Measurements from ENCODE around the gene ABCF3.

Gene ABCF3

DNA sequence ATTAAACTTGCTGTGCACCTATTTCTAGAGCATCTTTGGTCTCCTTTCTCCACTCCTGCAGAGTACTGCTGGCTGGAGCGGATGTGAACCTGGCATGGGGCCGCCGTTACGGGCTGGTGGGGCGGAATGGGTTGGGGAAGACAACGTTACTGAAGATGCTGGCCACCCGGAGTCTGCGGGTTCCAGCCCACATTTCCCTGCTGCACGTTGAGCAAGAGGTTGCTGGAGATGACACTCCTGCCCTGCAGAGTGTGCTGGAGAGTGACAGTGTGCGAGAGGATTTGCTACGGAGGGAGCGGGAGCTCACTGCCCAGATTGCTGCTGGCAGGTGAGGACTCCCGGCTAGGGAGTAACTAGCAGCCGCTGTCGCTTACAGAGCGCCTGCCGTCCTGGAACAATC is 2.1 kb downstream of the ABCF3 start:
- Histone ChIP-seq H3K4me2 (ENCODE audit: insufficient read depth, low read length, poor library complexity, severe bottlenecking) (no peak overlapping the region), H3K4me3 (ENCODE audit: low read length in 2 of 2) (peak overlapping the region in 1 of 2 donors; percentile 21), H2AK5ac (ENCODE audit: low read depth, low read length) (no peak overlapping the region), H3K9ac (ENCODE audit: low read depth, low read length, poor library complexity) (no peak overlapping the region), H3K27ac (replicated peaks; ENCODE audit: low read length) (no peak overlapping the region), H3K36me3 (replicated peaks in 1 of 2; ENCODE audit: control insufficient read depth in 2 of 2, insufficient read depth in 2 of 2, low read length in 2 of 2) (peaks cover 44 to 76% of the 10 kb centered on the region in 2 donors), H3K9me3 (replicated peaks in 1 of 2; ENCODE audit: control insufficient read depth in 2 of 2, insufficient read depth in 1 of 2, low read depth in 1 of 2, low read length in 2 of 2) (no peaks in the 10 kb centered on the region), H3K23ac (ENCODE audit: low read depth, low read length, poor library complexity) (peak overlapping the region; percentile 29), H2BK15ac (ENCODE audit: low read length) (no peak overlapping the region), H3K4ac (ENCODE audit: low read length) (no peak overlapping the region), H3K79me1 (ENCODE audit: low read depth, low read length) (peaks cover 17% of the 10 kb centered on the region), H3K4me1 (ENCODE audit: control insufficient read depth in 2 of 2, insufficient read depth in 1 of 2, low read depth in 1 of 2, low read length in 2 of 2) (peaks cover 4 to 7% of the 10 kb centered on the region in 2 donors), H4K91ac (ENCODE audit: low read depth, low read length, poor library complexity) (no peak overlapping the region), H3K18ac (ENCODE audit: low read length) (no peak overlapping the region), H3K14ac (ENCODE audit: low read length) (no peak overlapping the region), H3K27me3 (ENCODE audit: control insufficient read depth in 3 of 3, insufficient read depth in 3 of 3, low read depth in 1 of 3, low read length in 3 of 3) (no peaks in the 10 kb centered on the region), H2BK12ac (ENCODE audit: low read length) (no peak overlapping the region), H2AFZ (ENCODE audit: low read length) (no peak overlapping the region), H4K8ac (ENCODE audit: low read depth, low read length) (no peak overlapping the region), H2BK120ac (ENCODE audit: low read depth, low read length) (no peak overlapping the region), H2BK5ac (ENCODE audit: low read length) (peak overlapping the region; percentile 83)
- whole genome bisulfite sequencing, 2 donors (ENCODE audit: extremely low coverage in 2 of 2, insufficient read length in 2 of 2, insufficient replicate concordance in 1 of 2), result no CpG with 5 or more reads among the region's 17 CpGs
- no peak for DNase-seq (ENCODE audit: low spot score)

GRCh38 chr3:184189421-184189820 is 3.4 kb downstream of the ABCF3 start:
- no peak overlapping the region for H4K8ac ChIP-seq (ENCODE audit: low read depth, low read length)
- H3K36me3 ChIP-seq (replicated peaks in 1 of 2; ENCODE audit: control insufficient read depth in 2 of 2, insufficient read depth in 2 of 2, low read length in 2 of 2), result peaks cover 46 to 76% of the 10 kb centered on the region in 2 donors
- H2BK15ac ChIP-seq (ENCODE audit: low read length), result no peak overlapping the region
- no peak overlapping the region for H3K4ac ChIP-seq (ENCODE audit: low read length)
- H2BK12ac ChIP-seq (ENCODE audit: low read length), result no peak overlapping the region
- peaks cover 17% of the 10 kb centered on the region for H3K79me1 ChIP-seq (ENCODE audit: low read depth, low read length)
- no peak overlapping the region for H3K18ac ChIP-seq (ENCODE audit: low read length)
- H2AFZ ChIP-seq (ENCODE audit: low read length), result no peak overlapping the region
- H2AK5ac ChIP-seq (ENCODE audit: low read depth, low read length), result no peak overlapping the region
- peaks cover 4 to 7% of the 10 kb centered on the region in 2 donors for H3K4me1 ChIP-seq (ENCODE audit: control insufficient read depth in 2 of 2, insufficient read depth in 1 of 2, low read depth in 1 of 2, low read length in 2 of 2)
- H2BK120ac ChIP-seq (ENCODE audit: low read depth, low read length), result no peak overlapping the region
- no peak overlapping the region for H3K4me2 ChIP-seq (ENCODE audit: insufficient read depth, low read length, poor library complexity, severe bottlenecking)
- no peaks in the 10 kb centered on the region for H3K9me3 ChIP-seq (replicated peaks in 1 of 2; ENCODE audit: control insufficient read depth in 2 of 2, insufficient read depth in 1 of 2, low read depth in 1 of 2, low read length in 2 of 2)
- no peak for DNase-seq (ENCODE audit: low spot score)
- H2BK5ac ChIP-seq (ENCODE audit: low read length), result no peak overlapping the region
- no peak overlapping the region for H4K91ac ChIP-seq (ENCODE audit: low read depth, low read length, poor library complexity)
- no peak overlapping the region for H3K27ac ChIP-seq (replicated peaks; ENCODE audit: low read length)
- no peak overlapping the region for H3K4me3 ChIP-seq (ENCODE audit: low read length in 2 of 2)
- WGBS, 2 donors (ENCODE audit: extremely low coverage in 2 of 2, insufficient read length in 2 of 2, insufficient replicate concordance in 1 of 2), result no CpG with 5 or more reads among the region's 13 CpGs
- no peaks in the 10 kb centered on the region for H3K27me3 ChIP-seq (ENCODE audit: control insufficient read depth in 3 of 3, insufficient read depth in 3 of 3, low read depth in 1 of 3, low read length in 3 of 3)
- no peak overlapping the region for H3K14ac ChIP-seq (ENCODE audit: low read length)
- no peak overlapping the region for H3K9ac ChIP-seq (ENCODE audit: low read depth, low read length, poor library complexity)
- no peak overlapping the region for H3K23ac ChIP-seq (ENCODE audit: low read depth, low read length, poor library complexity)

- H4K91ac ChIP-seq (ENCODE audit: low read depth, low read length, poor library complexity), result no peak overlapping the region
- peaks cover 10% of the 10 kb centered on the region for H3K79me1 ChIP-seq (ENCODE audit: low read depth, low read length)
- no peak overlapping the region for H3K4ac ChIP-seq (ENCODE audit: low read length)
- H3K23ac ChIP-seq (ENCODE audit: low read depth, low read length, poor library complexity), result no peak overlapping the region
- H2BK12ac ChIP-seq (ENCODE audit: low read length), result no peak overlapping the region
- H3K4me1 ChIP-seq (ENCODE audit: control insufficient read depth in 2 of 2, insufficient read depth in 1 of 2, low read depth in 1 of 2, low read length in 2 of 2), result no peaks in the 10 kb centered on the region
- H2AK5ac ChIP-seq (ENCODE audit: low read depth, low read length), result no peak overlapping the region
- H2BK120ac ChIP-seq (ENCODE audit: low read depth, low read length), result no peak overlapping the region
- no peak overlapping the region for H2BK5ac ChIP-seq (ENCODE audit: low read length)
- no peak overlapping the region for H3K4me3 ChIP-seq (ENCODE audit: low read length in 2 of 2)
- no peak overlapping the region for H2BK15ac ChIP-seq (ENCODE audit: low read length)
- H3K4me2 ChIP-seq (ENCODE audit: insufficient read depth, low read length, poor library complexity, severe bottlenecking), result no peak overlapping the region
- H2AFZ ChIP-seq (ENCODE audit: low read length), result no peak overlapping the region
- H3K14ac ChIP-seq (ENCODE audit: low read length), result no peak overlapping the region
- WGBS, 2 donors (ENCODE audit: extremely low coverage in 2 of 2, insufficient read length in 2 of 2, insufficient replicate concordance in 1 of 2), result no CpG with 5 or more reads among the region's 10 CpGs
- no peak overlapping the region for H4K8ac ChIP-seq (ENCODE audit: low read depth, low read length)
- no peak overlapping the region for H3K27ac ChIP-seq (replicated peaks; ENCODE audit: low read length)
- H3K36me3 ChIP-seq (replicated peaks in 1 of 2; ENCODE audit: control insufficient read depth in 2 of 2, insufficient read depth in 2 of 2, low read length in 2 of 2), result peaks cover 45 to 73% of the 10 kb centered on the region in 2 donors
- no peaks in the 10 kb centered on the region for H3K9me3 ChIP-seq (replicated peaks in 1 of 2; ENCODE audit: control insufficient read depth in 2 of 2, insufficient read depth in 1 of 2, low read depth in 1 of 2, low read length in 2 of 2)
- no peak for DNase-seq (ENCODE audit: low spot score)
- H3K9ac ChIP-seq (ENCODE audit: low read depth, low read length, poor library complexity), result no peak overlapping the region
- no peak overlapping the region for H3K18ac ChIP-seq (ENCODE audit: low read length)
- H3K27me3 ChIP-seq (ENCODE audit: control insufficient read depth in 3 of 3, insufficient read depth in 3 of 3, low read depth in 1 of 3, low read length in 3 of 3), result no peaks in the 10 kb centered on the region
Observed at GRCh38 chr3:184192889-184193288, 6.9 kb downstream of the ABCF3 start.

GRCh38 chr3:184193991-184194539 is 8.1 kb downstream of the ABCF3 start:
- no CpG with 5 or more reads among the region's 9 CpGs for WGBS, 2 donors (ENCODE audit: extremely low coverage in 2 of 2, insufficient read length in 2 of 2, insufficient replicate concordance in 1 of 2)
- Histone ChIP-seq H3K9ac (ENCODE audit: low read depth, low read length, poor library complexity) (no peak overlapping the region), H3K4me3 (ENCODE audit: low read length in 2 of 2) (no peak overlapping the region), H3K4me2 (ENCODE audit: insufficient read depth, low read length, poor library complexity, severe bottlenecking) (no peak overlapping the region), H3K27ac (replicated peaks; ENCODE audit: low read length) (no peak overlapping the region), H2BK12ac (ENCODE audit: low read length) (no peak overlapping the region), H3K79me1 (ENCODE audit: low read depth, low read length) (peaks cover 6% of the 10 kb centered on the region), H2BK5ac (ENCODE audit: low read length) (no peak overlapping the region), H4K91ac (ENCODE audit: low read depth, low read length, poor library complexity) (no peak overlapping the region), H3K9me3 (replicated peaks in 1 of 2; ENCODE audit: control insufficient read depth in 2 of 2, insufficient read depth in 1 of 2, low read depth in 1 of 2, low read length in 2 of 2) (no peaks in the 10 kb centered on the region), H3K4me1 (ENCODE audit: control insufficient read depth in 2 of 2, insufficient read depth in 1 of 2, low read depth in 1 of 2, low read length in 2 of 2) (no peaks in the 10 kb centered on the region), H3K4ac (ENCODE audit: low read length) (no peak overlapping the region), H2AK5ac (ENCODE audit: low read depth, low read length) (no peak overlapping the region), H3K27me3 (ENCODE audit: control insufficient read depth in 3 of 3, insufficient read depth in 3 of 3, low read depth in 1 of 3, low read length in 3 of 3) (no peaks in the 10 kb centered on the region), H3K14ac (ENCODE audit: low read length) (no peak overlapping the region), H3K36me3 (replicated peaks in 1 of 2; ENCODE audit: control insufficient read depth in 2 of 2, insufficient read depth in 2 of 2, low read length in 2 of 2) (peaks cover 36 to 62% of the 10 kb centered on the region in 2 donors), H3K23ac (ENCODE audit: low read depth, low read length, poor library complexity) (no peak overlapping the region), H2BK15ac (ENCODE audit: low read length) (no peak overlapping the region), H2BK120ac (ENCODE audit: low read depth, low read length) (no peak overlapping the region), H3K18ac (ENCODE audit: low read length) (no peak overlapping the region), H4K8ac (ENCODE audit: low read depth, low read length) (peak overlapping the region; percentile 82), H2AFZ (ENCODE audit: low read length) (no peak overlapping the region)
- no peak for DNase-seq (ENCODE audit: low spot score)

All from neuronal stem cell (in vitro differentiated cells).